GM18498 (cell line): ENCODE data around the gene TBC1D1.

Experiments
- ATAC-seq: cut with Tn5 transposase; IDR thresholded peaks from one replicate; pipeline ENCODE4 v1.9.1; 2021; ENCODE audit warnings: mild to moderate bottlenecking, moderate library complexity; ENCODE audit not compliant: unreplicated experiment

The TBC1D1 gene

DNA sequence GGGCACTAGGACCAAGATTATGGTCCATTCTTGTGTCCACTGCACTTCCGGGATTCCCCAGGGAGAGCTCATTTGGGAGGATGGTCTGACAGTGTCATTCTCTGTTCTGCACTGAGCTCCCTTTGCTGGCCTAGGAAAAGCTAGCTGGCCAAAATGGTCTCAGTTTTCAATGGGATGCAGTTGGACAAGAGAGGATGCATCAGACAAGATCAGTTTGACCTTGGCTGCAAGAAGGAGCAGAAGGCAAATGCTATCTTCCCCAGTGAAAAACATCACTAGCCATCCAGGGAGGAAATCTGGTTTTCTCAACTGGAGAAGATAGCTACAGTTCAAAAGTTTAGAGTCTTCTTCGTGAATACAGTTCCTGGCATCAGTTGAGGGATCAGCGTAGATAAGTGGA, 290.4 kb downstream of the TBC1D1 start:
- no peak for ATAC-seq

DNA sequence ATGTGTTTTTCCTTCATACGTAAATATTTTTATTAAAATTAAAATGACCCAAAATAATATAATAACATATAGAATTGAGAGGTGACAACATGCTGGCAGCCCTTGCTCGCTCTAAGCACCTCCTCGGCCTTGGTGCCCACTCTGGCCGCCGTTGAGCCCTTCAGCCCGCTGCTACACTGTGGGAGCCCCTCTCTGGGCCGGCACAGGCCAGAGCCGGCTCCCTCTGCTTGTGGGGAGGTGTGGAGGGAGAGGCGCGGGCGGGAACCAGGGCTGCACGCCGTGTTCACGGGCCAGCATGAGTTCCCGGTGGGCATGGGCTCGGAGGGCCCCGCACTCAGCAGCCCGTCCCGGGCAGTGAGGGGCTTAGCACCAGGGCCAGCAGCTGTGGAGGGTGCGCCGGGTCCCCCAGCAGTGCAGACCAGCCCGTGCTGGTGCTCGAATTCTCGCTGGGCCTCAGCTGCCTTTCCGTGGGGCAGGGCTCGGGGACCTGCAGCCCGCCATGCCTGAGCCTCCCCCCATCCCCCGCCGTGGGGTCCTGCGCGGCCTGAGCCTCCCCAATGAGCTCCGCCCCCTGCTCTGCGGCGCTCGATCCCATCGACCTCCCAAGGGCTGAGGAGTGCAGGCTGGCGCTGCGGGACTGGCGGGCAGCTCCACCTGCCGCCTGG, 291.6 kb downstream of the TBC1D1 start:
- no peak for ATAC-seq

DNA sequence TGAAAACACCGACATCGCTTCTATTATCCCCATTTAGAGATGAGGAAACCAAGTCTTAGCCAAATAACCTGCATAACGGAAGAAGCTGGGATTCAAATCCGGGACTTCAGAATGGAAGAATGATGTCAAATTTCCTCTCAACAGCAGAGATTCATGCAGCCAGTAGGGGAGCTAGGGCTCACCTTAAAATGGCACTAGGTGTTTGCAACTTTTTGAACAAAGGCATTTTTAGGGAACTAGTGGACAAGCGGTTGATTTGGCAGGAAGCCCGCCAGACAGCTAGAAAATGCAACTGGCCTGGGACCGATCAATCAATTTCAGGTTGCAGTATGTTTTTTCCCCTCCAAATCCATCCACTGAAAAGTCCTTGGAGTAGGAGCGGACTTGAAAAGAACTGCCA, 293.5 kb downstream of the TBC1D1 start:
- no peak for ATAC-seq

DNA sequence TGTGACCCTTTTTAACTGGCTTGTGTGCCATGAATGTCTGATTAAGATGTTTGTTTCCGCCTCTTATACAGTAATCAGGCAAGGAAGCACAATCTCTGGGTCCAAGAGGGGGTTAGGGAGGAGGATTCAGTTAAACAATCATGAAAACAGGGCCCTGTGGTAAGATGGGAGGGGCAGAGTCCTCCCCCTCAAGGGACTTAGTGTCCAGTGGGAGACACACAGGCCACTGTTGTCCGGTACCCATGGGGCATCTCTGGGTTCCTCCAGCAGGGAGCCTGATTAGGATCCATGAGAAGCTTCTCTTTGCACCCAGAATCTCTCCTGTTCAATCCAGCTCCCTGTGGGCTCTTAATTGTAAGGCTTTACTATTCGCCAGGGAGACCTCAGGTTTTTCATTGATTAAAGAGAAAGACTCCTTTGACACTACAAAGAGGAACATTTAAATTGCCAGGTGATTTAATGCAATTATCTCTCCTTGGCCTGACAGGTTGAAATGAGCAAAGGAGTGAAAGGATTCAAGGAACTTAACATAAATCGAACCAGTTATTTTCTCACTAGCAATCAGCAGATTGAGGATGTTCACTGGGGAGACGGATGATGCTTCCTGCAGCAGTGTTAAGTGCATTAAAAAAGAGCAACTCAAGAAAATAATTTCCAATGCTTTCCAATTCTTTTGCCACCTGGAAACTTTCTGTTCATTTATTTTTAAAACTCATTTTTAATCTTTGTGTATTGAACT, 294.7 kb downstream of the TBC1D1 start:
- no peak for ATAC-seq

DNA sequence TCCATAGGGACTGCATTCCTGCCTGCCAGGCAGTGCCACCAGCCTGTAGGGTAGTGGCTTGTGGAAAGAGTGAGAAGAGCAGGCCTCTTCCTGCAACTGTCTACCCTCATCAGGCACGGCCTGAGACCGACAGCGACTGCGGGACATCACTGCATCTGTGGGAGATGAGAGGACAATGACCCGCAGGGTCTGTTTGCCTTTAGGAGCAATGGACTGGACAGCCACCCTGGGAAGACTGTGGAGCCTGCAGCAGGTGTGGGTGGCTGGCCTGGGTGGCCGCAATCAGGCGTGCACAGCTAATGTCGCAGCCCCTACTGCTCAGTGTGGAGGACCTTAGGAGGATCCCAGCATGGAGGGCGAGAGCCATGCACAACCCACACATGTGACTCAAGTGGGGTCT, 297.3 kb downstream of the TBC1D1 start:
- ATAC-seq, result no peak

DNA sequence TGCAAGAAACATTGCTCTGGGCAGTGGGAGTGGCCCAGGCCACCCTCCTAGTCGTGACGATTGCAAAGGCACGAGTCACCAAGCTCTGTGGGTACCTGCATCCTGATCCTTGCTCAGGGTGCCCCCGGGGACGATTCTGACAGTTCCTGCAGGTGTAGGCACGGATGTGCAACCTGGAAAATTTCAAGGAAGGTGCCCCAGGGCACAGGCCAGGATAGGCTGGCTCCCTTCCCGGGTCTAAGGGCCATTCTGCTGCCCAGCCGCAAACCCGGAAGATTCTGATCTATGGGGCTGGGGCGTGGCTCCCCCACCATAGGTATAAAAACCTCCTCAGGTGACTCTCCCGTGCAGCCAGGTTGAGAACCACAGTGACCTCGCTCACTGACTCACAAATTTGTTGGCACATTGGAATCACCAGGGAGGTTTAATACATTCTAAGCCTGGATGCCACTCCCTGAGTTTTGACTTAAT, 297.8 kb downstream of the TBC1D1 start:
- no peak for ATAC-seq
